Skeletal muscle satellite cell (primary cell): ENCODE measurements around the gene CIB2.

Experiments
- H3K27me3 ChIP-seq: 2 replicates; pipeline ENCODE4 v1.7.0; 2013; ENCODE audit warnings: low read length; ENCODE audit not compliant: control insufficient read depth, insufficient read depth
- H3K36me3 ChIP-seq: 2 replicates; pipeline ENCODE4 v1.7.0; 2013; ENCODE audit warnings: mild to moderate bottlenecking, control low read depth, low read length; ENCODE audit not compliant: insufficient read depth
- H3K4me1 ChIP-seq: 2 replicates; pipeline ENCODE4 v1.7.0; 2013; ENCODE audit warnings: low read length; ENCODE audit not compliant: control insufficient read depth, insufficient read depth
- H3K4me2 ChIP-seq: 2 replicates; pipeline ENCODE4 v1.7.0; 2013; ENCODE audit warnings: mild to moderate bottlenecking, low read length
- H3K4me3 ChIP-seq: 2 replicates; pipeline ENCODE4 v1.7.0; 2013; ENCODE audit warnings: low read length
- H3K9ac ChIP-seq: 2 replicates; pipeline ENCODE4 v1.7.0; 2013; ENCODE audit warnings: mild to moderate bottlenecking, low read depth, low read length, moderate library complexity
- H3K9me3 ChIP-seq: replicated peaks from 2 replicates; pipeline ENCODE4 v1.7.0; 2013; ENCODE audit warnings: mild to moderate bottlenecking, control low read depth, low read length

CIB2 gene

GRCh38 chr15:78090422-78091063 lies 40.7 kb downstream of the CIB2 start:
- no peaks in the 10 kb centered on the region for H3K9me3 ChIP-seq

GRCh38 chr15:78088773-78089080 lies 42.5 kb downstream of the CIB2 start:
- Histone ChIP-seq H3K27me3 (peaks cover 11% of the 10 kb centered on the region), H3K4me3 (no peak overlapping the region), H3K4me2 (no peak overlapping the region), H3K9ac (no peak overlapping the region), H3K36me3 (no peaks in the 10 kb centered on the region), H3K9me3 (no peaks in the 10 kb centered on the region), H3K4me1 (peaks cover 13% of the 10 kb centered on the region)

More at GRCh38 chr15:78090422-78091063, 40.7 kb downstream of the CIB2 start:
- Histone ChIP-seq H3K9ac (no peak overlapping the region), H3K4me1 (peaks cover 15% of the 10 kb centered on the region), H3K4me2 (no peak overlapping the region), H3K27me3 (peaks cover 11% of the 10 kb centered on the region), H3K36me3 (no peaks in the 10 kb centered on the region), H3K4me3 (no peak overlapping the region)

- Histone ChIP-seq H3K36me3 (no peaks in the 10 kb centered on the region), H3K9me3 (no peaks in the 10 kb centered on the region), H3K4me1 (peaks cover 8% of the 10 kb centered on the region), H3K9ac (no peak overlapping the region), H3K4me3 (no peak overlapping the region), H3K27me3 (peaks cover 11% of the 10 kb centered on the region), H3K4me2 (no peak overlapping the region)
These were observed 43.1 kb downstream of the CIB2 start for GRCh38 chr15:78087951-78088772.

- no peaks in the 10 kb centered on the region for H3K4me1 ChIP-seq
- H3K27me3 ChIP-seq, result peaks cover 9% of the 10 kb centered on the region
- H3K4me3 ChIP-seq, result no peak overlapping the region
- no peak overlapping the region for H3K9ac ChIP-seq
- no peaks in the 10 kb centered on the region for H3K36me3 ChIP-seq
- no peak overlapping the region for H3K4me2 ChIP-seq
- H3K9me3 ChIP-seq, result no peaks in the 10 kb centered on the region
These were observed 45.3 kb downstream of the CIB2 start for GRCh38 chr15:78085928-78086327.

GRCh38 chr15:78084449-78084750 lies 46.8 kb downstream of the CIB2 start:
- Histone ChIP-seq H3K9ac (no peak overlapping the region), H3K4me1 (no peaks in the 10 kb centered on the region)

GRCh38 chr15:78083687-78084448 lies 47.4 kb downstream of the CIB2 start:
- Histone ChIP-seq H3K4me2 (no peak overlapping the region), H3K36me3 (no peaks in the 10 kb centered on the region), H3K9ac (no peak overlapping the region), H3K4me1 (no peaks in the 10 kb centered on the region), H3K27me3 (no peaks in the 10 kb centered on the region), H3K9me3 (no peaks in the 10 kb centered on the region), H3K4me3 (no peak overlapping the region)

More at GRCh38 chr15:78084449-78084750, 46.8 kb downstream of the CIB2 start:
- H3K9me3 ChIP-seq, result no peaks in the 10 kb centered on the region
- no peak overlapping the region for H3K4me3 ChIP-seq
- H3K36me3 ChIP-seq, result no peaks in the 10 kb centered on the region
- H3K4me2 ChIP-seq, result no peak overlapping the region
- H3K27me3 ChIP-seq, result no peaks in the 10 kb centered on the region

GRCh38 chr15:78083186-78083585 lies 48.1 kb downstream of the CIB2 start:
- Histone ChIP-seq H3K4me3 (no peak overlapping the region), H3K4me2 (no peak overlapping the region), H3K9me3 (no peaks in the 10 kb centered on the region), H3K4me1 (no peaks in the 10 kb centered on the region), H3K27me3 (no peaks in the 10 kb centered on the region), H3K36me3 (no peaks in the 10 kb centered on the region), H3K9ac (no peak overlapping the region)

- no peaks in the 10 kb centered on the region for H3K9me3 ChIP-seq
- H3K4me3 ChIP-seq, result no peak overlapping the region
- H3K9ac ChIP-seq, result no peak overlapping the region
- no peak overlapping the region for H3K4me2 ChIP-seq
- H3K27me3 ChIP-seq, result no peaks in the 10 kb centered on the region
- H3K4me1 ChIP-seq, result peaks cover 4% of the 10 kb centered on the region
- H3K36me3 ChIP-seq, result no peaks in the 10 kb centered on the region
These were observed 48.5 kb downstream of the CIB2 start for GRCh38 chr15:78082743-78083110.

GRCh38 chr15:78082106-78082742 lies 49.0 kb downstream of the CIB2 start:
- Histone ChIP-seq H3K27me3 (no peaks in the 10 kb centered on the region), H3K4me3 (no peak overlapping the region), H3K36me3 (no peaks in the 10 kb centered on the region), H3K4me2 (no peak overlapping the region), H3K4me1 (peaks cover 5% of the 10 kb centered on the region), H3K9ac (no peak overlapping the region), H3K9me3 (no peaks in the 10 kb centered on the region)

- Histone ChIP-seq H3K36me3 (no peaks in the 10 kb centered on the region), H3K4me2 (no peak overlapping the region), H3K4me1 (peaks cover 19% of the 10 kb centered on the region), H3K9ac (no peak overlapping the region), H3K9me3 (no peaks in the 10 kb centered on the region), H3K4me3 (no peak overlapping the region), H3K27me3 (no peaks in the 10 kb centered on the region)
These were observed 51.2 kb downstream of the CIB2 start for GRCh38 chr15:78080088-78080460.

- no peaks in the 10 kb centered on the region for H3K9me3 ChIP-seq
- no peaks in the 10 kb centered on the region for H3K27me3 ChIP-seq
- peaks cover 25% of the 10 kb centered on the region for H3K4me1 ChIP-seq
- H3K9ac ChIP-seq, result no peak overlapping the region
- no peak overlapping the region for H3K4me2 ChIP-seq
- H3K36me3 ChIP-seq, result no peaks in the 10 kb centered on the region
- H3K4me3 ChIP-seq, result no peak overlapping the region
These were observed 51.8 kb downstream of the CIB2 start for GRCh38 chr15:78079298-78080087.
